Bronchial epithelial cell (primary cell): Measurements from ENCODE around the gene UBL5. TPM values are rescaled to one million over a fixed set of nuclear protein-coding genes. Genes with fewer than 3 reads are reported as not detected.

ENCODE experiments used
- DNase-seq: peaks from one replicate; pipeline ENCODE4 v3.0.0-alpha.2; 2010; ENCODE audit warnings: low read depth
- FAIRE-seq: peaks from 2 replicates; lab custom pipeline; 2011; peaks lifted over from hg19 to GRCh38; lab: Jason Lieb, UNC
- H3K27me3 ChIP-seq: 2 replicates; pipeline ENCODE4 v1.5.1; 2011; ENCODE audit warnings: low read length; ENCODE audit not compliant: control insufficient read depth, insufficient read depth
- H3K36me3 ChIP-seq: 2 replicates; pipeline ENCODE4 v1.5.1; 2011; ENCODE audit warnings: low read length; ENCODE audit not compliant: control insufficient read depth, insufficient read depth
- H3K4me3 ChIP-seq: 2 replicates; pipeline ENCODE4 v1.5.1; 2011; ENCODE audit warnings: mild to moderate bottlenecking, low read depth, low read length, control low read depth
- total RNA-seq: library from RNA; depleted of rRNA; stranded (reverse); fragments of >200 nt; gene quantifications from 2 replicates; pipeline ENCODE4 v1.2.1, GENCODE V29; 2014
- TF ChIP-seq, protein P1 (sequence below): IDR thresholded peaks from 2 replicates; pipeline ENCODE4 v1.5.1; 2011; ENCODE audit warnings: mild to moderate bottlenecking, moderate library complexity, low read length, control low read depth, inconsistent platforms; ENCODE audit not compliant: insufficient read depth, severe bottlenecking

Gene UBL5
- total RNA-seq, 1 donor from 2014 or later = 314 TPM

DNA sequence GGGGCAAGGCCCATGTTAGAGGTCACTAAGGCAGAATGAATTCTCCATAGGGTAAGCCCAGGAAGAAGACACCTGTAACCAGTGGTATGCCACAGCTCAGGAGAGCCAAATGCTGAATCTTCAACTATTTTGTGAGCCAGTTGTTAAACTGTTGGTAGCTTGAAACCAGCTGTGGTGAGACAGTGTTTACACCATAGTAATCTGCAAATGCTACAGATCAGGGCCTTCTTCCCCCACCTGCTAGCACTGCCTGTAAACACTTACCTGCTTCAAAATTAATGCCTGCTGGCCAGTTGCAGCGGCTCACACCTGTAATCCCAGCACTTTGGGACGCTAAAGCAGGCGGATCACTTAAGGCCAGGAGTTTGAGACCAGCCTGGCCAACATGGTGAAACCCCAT lies 20.9 kb upstream of the UBL5 start:
- no peak for DNase-seq
- Histone ChIP-seq H3K36me3 (peaks cover 18% of the 10 kb centered on the region), H3K27me3 (no peaks in the 10 kb centered on the region), H3K4me3 (no peak overlapping the region)
- TF ChIP-seq, protein P1, sequence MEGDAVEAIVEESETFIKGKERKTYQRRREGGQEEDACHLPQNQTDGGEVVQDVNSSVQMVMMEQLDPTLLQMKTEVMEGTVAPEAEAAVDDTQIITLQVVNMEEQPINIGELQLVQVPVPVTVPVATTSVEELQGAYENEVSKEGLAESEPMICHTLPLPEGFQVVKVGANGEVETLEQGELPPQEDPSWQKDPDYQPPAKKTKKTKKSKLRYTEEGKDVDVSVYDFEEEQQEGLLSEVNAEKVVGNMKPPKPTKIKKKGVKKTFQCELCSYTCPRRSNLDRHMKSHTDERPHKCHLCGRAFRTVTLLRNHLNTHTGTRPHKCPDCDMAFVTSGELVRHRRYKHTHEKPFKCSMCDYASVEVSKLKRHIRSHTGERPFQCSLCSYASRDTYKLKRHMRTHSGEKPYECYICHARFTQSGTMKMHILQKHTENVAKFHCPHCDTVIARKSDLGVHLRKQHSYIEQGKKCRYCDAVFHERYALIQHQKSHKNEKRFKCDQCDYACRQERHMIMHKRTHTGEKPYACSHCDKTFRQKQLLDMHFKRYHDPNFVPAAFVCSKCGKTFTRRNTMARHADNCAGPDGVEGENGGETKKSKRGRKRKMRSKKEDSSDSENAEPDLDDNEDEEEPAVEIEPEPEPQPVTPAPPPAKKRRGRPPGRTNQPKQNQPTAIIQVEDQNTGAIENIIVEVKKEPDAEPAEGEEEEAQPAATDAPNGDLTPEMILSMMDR = no peak
- no peak for FAIRE-seq

DNA sequence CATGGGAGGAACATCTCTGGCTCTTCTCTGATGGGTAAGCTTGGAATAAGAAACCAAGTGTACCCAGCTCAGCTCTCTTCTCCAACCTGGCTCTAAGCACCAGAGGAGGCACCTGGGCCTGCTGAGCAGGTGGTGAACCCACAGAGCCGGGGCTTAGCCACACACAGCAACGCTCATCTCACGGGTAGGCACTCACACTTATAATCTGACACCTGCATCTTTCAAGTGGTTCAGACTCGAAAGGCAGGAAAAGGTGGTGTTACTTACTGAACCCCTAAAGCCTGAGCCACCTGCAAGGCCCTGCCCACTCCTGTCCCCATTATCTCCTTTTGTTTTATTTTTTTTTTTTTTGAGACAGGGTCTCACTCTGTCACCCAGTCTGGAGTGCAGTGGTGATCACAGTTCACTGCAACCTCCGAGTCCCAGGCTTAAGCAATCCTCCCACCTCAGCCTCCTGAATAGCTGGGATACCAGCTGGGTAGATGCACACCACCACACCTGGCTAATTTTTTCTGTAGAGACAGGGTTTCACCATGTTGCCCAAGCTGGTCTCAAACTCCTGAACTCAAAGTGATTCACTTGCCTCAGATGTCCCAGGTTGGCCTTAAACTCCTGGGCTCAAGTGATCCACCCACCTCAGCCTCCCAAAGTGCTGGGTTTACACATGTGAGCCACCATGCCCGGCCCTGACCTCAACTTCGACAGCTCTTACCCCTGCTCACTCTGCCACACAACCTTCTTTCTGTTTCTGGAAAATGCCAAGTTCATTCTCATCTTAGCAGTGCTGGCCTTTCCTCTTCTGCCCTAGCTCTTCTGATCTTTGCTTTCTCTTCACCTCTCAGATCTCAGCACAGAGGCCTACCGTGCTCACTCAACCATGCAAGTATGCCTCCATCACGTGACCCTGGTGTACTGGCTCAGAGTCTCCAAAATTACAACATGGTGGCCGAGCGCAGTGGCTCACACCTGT lies 18.6 kb upstream of the UBL5 start:
- Histone ChIP-seq H3K4me3 (no peak overlapping the region), H3K36me3 (peaks cover 18% of the 10 kb centered on the region), H3K27me3 (no peaks in the 10 kb centered on the region)
- FAIRE-seq (no peak), DNase-seq (no peak)
- TF ChIP-seq, protein P1 = no peak

DNA sequence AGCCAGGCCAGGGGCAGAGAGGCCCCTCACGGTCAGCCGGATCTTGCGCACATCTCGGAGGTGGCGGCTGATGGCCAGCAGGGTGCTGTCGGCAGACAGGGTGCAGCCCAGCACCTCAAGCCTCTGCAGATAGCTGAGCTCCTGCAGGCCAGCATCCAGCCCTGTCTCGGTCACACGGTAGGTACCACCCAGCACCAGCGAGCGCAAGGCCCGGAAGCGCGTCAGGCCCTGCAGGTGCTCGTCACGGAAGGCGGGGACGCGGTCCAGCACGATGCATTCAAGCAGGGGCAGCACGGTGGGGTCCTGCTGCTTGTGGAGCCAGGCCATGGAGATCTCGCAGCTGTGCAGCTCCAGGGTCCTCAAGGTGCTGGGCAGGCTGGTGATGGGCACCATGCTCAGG lies 16.6 kb upstream of the UBL5 start:
- DNase-seq = no peak
- H3K4me3 ChIP-seq = no peak overlapping the region
- H3K36me3 ChIP-seq = peaks cover 17% of the 10 kb centered on the region
- H3K27me3 ChIP-seq = no peaks in the 10 kb centered on the region
- FAIRE-seq = no peak
- TF ChIP-seq, protein P1 = no peak

DNA sequence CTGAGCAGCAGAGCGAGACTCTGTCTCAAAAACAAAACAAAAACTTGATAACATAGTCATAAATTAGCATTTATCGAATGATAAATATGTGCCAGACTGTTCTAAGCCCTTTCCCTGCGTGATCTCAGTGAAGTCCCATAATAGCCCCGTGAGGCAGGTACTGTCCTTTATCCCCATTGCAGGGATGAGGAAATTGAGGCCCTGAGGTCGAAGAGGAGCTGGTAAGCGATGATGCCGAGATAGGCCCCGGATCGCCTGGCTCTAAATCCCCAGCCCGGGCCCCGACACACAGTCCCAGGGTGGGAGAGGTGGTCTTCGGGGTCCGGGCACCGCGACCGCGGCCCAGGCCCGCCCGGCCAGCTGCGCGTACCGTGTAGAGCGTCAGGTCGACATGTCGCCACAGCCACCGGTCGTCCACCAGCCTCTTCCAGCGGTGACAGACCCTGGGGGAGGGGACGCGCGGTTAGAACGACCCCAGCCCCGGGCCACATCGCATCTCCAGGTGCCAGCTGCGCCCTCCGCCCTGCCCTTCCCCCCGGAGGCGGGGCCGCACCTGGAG lies 9.5 kb upstream of the UBL5 start:
- H3K4me3 ChIP-seq = peak overlapping the region; percentile 84
- no peaks in the 10 kb centered on the region for H3K36me3 ChIP-seq
- TF ChIP-seq, protein P1 = no peak
- FAIRE-seq (no peak), DNase-seq (no peak)
- no peaks in the 10 kb centered on the region for H3K27me3 ChIP-seq

DNA sequence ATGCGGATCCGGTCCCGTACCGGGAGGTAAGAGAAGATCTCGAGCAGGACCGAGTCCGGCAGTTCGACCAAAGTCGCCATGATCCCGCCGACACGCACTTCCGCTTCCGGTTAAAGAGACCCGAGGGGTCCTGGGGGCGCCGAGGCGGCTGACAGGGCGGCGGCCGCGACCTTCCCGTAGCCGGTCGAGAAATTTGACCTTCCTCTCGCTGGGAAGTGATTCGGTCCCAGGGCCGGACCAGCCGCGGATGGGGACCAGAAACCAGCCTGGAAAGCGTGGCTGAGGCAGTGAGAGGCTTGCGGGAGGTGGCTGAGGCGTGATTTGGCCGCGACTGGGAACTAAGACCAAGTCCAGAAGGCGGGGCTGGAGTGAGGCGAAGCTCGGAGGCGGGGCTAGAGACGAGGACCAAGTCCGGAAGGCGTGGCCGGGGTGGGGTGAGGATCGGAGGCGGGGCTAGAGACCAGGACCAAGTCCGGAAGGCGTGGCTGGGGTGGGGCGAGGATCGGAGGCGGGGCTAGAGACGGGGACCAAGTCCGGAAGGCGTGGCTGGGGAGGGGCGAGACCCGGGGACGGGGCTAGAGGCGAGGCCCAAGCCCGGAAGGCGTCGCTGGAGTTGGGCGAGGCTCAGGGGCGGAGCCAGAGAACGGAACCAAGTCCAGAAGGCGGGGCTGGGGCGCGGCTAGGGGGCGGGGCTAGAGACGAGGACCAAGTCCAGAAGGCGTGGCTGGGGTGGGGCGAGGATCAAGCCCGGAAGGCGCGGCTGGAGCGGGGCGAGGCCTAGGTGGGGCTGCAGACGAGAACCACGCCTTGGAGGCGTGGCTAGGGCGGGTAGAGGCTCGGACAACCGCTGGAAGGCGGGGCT lies 8.8 kb upstream of the UBL5 start, which contains the start of gene FBXL12:
Gene FBXL12, minus strand, starts transcription at position 346 of the 862 bp plus-strand sequence. Its CDS starts 266 bp downstream, at position 80.
- DNase-seq = peak; percentile 94
- H3K4me3 ChIP-seq = peak within 1 kb of the TSS; percentile 84
- H3K36me3 ChIP-seq = no peaks in the 10 kb centered on the region
- FAIRE-seq = peak; percentile 7
- H3K27me3 ChIP-seq = no peaks in the 10 kb centered on the region
- TF ChIP-seq, protein P1 = no peak
